Measurements from ENCODE around the gene MKKS. TPM values are rescaled to one million over a fixed set of nuclear protein-coding genes. Genes with fewer than 3 reads are reported as not detected.
"Not testable (repeated sequence)": the region's sequence is repeated elsewhere in the genome, so short reads cannot be mapped to it uniquely, and the experiment has no call there.

The MKKS gene
- total RNA-seq, 1 donor from 2014 or later: 36.3 TPM

DNA sequence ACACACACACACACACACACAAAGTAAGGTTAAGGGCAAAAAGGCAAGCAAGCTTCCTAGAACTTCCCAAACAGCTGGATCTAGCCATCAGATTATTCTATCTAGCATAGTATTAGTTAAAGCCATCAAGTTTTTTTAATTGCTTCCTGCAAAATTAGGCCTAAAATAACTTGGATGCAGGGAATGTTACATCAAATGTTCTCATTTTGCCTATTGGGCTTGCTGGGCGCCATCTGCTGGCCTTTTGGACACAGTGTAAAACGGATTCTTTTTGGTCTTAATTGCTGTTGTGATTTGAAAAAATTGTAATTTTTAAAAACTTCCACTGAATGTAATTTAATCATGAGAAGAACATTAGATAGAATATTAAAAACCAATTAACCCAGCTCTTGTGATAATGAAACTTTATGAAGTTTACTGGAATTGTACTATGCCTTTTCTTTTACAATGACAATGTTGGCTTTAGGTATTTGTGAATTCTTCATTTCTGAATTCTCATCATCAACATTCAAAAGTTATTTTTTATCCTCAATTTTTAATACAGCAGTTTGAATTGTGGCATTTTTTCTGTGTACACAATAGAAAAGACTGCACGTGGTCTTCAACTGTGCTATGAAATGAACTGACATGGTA lies 6.8 kb downstream of the MKKS start:
- peaks cover 17% of the 10 kb centered on the region for H3F3A ChIP-seq (ENCODE audit: low read depth)
- Mint-ChIP-seq H3K27ac (no peak overlapping the region), H3K9me3 (peaks cover 2% of the 10 kb centered on the region), H3K4me1 (peaks cover 17% of the 10 kb centered on the region), H3K36me3 (peaks cover 33% of the 10 kb centered on the region), H3K27me3 (ENCODE audit: insufficient read depth, low read depth) (peaks cover 4% of the 10 kb centered on the region), H3K4me3 (no peak overlapping the region)
- H2AFZ ChIP-seq (replicated peaks): no peak overlapping the region
- peak; percentile 61 for DNase-seq (ENCODE audit: low spot score)
- no peaks in the 10 kb centered on the region for H3K9me3 ChIP-seq (ENCODE audit: low read depth)
- TF ChIP-seq EZH2 (IDR thresholded peaks at IDR 0.05): no peak
- TF ChIP-seq, protein P1, sequence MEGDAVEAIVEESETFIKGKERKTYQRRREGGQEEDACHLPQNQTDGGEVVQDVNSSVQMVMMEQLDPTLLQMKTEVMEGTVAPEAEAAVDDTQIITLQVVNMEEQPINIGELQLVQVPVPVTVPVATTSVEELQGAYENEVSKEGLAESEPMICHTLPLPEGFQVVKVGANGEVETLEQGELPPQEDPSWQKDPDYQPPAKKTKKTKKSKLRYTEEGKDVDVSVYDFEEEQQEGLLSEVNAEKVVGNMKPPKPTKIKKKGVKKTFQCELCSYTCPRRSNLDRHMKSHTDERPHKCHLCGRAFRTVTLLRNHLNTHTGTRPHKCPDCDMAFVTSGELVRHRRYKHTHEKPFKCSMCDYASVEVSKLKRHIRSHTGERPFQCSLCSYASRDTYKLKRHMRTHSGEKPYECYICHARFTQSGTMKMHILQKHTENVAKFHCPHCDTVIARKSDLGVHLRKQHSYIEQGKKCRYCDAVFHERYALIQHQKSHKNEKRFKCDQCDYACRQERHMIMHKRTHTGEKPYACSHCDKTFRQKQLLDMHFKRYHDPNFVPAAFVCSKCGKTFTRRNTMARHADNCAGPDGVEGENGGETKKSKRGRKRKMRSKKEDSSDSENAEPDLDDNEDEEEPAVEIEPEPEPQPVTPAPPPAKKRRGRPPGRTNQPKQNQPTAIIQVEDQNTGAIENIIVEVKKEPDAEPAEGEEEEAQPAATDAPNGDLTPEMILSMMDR (IDR thresholded peaks at IDR 0.05): peak; percentile 98
- H4K20me1 ChIP-seq (ENCODE audit: low read depth): peaks cover 37% of the 10 kb centered on the region
- peaks cover 99% of the 10 kb centered on the region for H3K79me2 ChIP-seq (ENCODE audit: low read depth)
- H3K4me3 ChIP-seq: no peak overlapping the region
- peaks cover 21% of the 10 kb centered on the region for H3K4me1 ChIP-seq
- H3K36me3 ChIP-seq: no peaks in the 10 kb centered on the region
- no peak overlapping the region for H3K27ac ChIP-seq
- H3K27me3 ChIP-seq: no peaks in the 10 kb centered on the region
- H3K9ac ChIP-seq: no peak overlapping the region
- H3K4me2 ChIP-seq: no peak overlapping the region

- peaks cover 19% of the 10 kb centered on the region for H3K36me3 Mint-ChIP-seq
- no peak overlapping the region for H3K4me3 Mint-ChIP-seq
- no peak for DNase-seq (ENCODE audit: low spot score)
- Histone ChIP-seq H3K4me3 (no peak overlapping the region), H3K36me3 (no peaks in the 10 kb centered on the region), H3K4me2 (no peak overlapping the region), H3F3A (ENCODE audit: low read depth) (peaks cover 9% of the 10 kb centered on the region), H3K79me2 (ENCODE audit: low read depth) (peaks cover 90% of the 10 kb centered on the region), H3K27me3 (no peaks in the 10 kb centered on the region), H3K4me1 (no peaks in the 10 kb centered on the region), H3K9me3 (ENCODE audit: low read depth) (no peaks in the 10 kb centered on the region), H3K9ac (no peak overlapping the region), H2AFZ (replicated peaks) (no peak overlapping the region), H4K20me1 (ENCODE audit: low read depth) (peaks cover 29% of the 10 kb centered on the region), H3K27ac (no peak overlapping the region)
- H3K9me3 Mint-ChIP-seq: no peaks in the 10 kb centered on the region
- peaks cover 2% of the 10 kb centered on the region for H3K27me3 Mint-ChIP-seq (ENCODE audit: insufficient read depth, low read depth)
- no peak overlapping the region for H3K27ac Mint-ChIP-seq
- TF ChIP-seq EZH2 (IDR thresholded peaks at IDR 0.05): no peak
- no peak for TF ChIP-seq EZH2phosphoT487 (IDR thresholded peaks at IDR 0.05)
- TF ChIP-seq, protein P1 (IDR thresholded peaks at IDR 0.05): no peak
- no peaks in the 10 kb centered on the region for H3K4me1 Mint-ChIP-seq
Observed at GRCh38 chr20:10423735-10424134, 10.3 kb downstream of the MKKS start.

- Mint-ChIP-seq H3K27me3 (ENCODE audit: insufficient read depth, low read depth) (peaks cover 2% of the 10 kb centered on the region), H3K4me1 (peaks cover 16% of the 10 kb centered on the region), H3K27ac (no peak overlapping the region), H3K36me3 (peaks cover 20% of the 10 kb centered on the region), H3K9me3 (no peaks in the 10 kb centered on the region), H3K4me3 (no peak overlapping the region)
- H3K9ac ChIP-seq: no peak overlapping the region
- H3K27ac ChIP-seq: no peak overlapping the region
- peaks cover 85% of the 10 kb centered on the region for H3K79me2 ChIP-seq (ENCODE audit: low read depth)
- H2AFZ ChIP-seq (replicated peaks): no peak overlapping the region
- no peak overlapping the region for H3K4me3 ChIP-seq
- no peaks in the 10 kb centered on the region for H3F3A ChIP-seq (ENCODE audit: low read depth)
- peaks cover 12% of the 10 kb centered on the region for H4K20me1 ChIP-seq (ENCODE audit: low read depth)
- H3K9me3 ChIP-seq (ENCODE audit: low read depth): no peaks in the 10 kb centered on the region
- no peak for DNase-seq (ENCODE audit: low spot score)
- H3K4me1 ChIP-seq: peaks cover 16% of the 10 kb centered on the region
- no peak overlapping the region for H3K4me2 ChIP-seq
- peaks cover 11% of the 10 kb centered on the region for H3K36me3 ChIP-seq
- TF ChIP-seq EZH2 (IDR thresholded peaks at IDR 0.05) (no peak), EZH2phosphoT487 (IDR thresholded peaks at IDR 0.05) (no peak)
- TF ChIP-seq, protein P1 (IDR thresholded peaks at IDR 0.05): no peak
- H3K27me3 ChIP-seq: no peaks in the 10 kb centered on the region
Observed at GRCh38 chr20:10419550-10420133, 14.4 kb downstream of the MKKS start.

- peaks cover 16% of the 10 kb centered on the region for H3K4me1 ChIP-seq
- H3K27ac Mint-ChIP-seq: not testable (repeated sequence)
Observed at GRCh38 chr20:10417218-10417617, 16.8 kb downstream of the MKKS start.

More at GRCh38 chr20:10417218-10417617, 16.8 kb downstream of the MKKS start:
- not testable (repeated sequence) for H3K4me2 ChIP-seq; DNase-seq (ENCODE audit: low spot score); H3K9ac ChIP-seq; H3K4me3 Mint-ChIP-seq; H3K9me3 ChIP-seq (ENCODE audit: low read depth); H3F3A ChIP-seq (ENCODE audit: low read depth); H3K27ac ChIP-seq; H3K36me3 Mint-ChIP-seq; H2AFZ ChIP-seq (replicated peaks); H3K9me3 Mint-ChIP-seq; H3K27me3 ChIP-seq; H3K4me3 ChIP-seq; H3K27me3 Mint-ChIP-seq (ENCODE audit: insufficient read depth, low read depth)
- Histone ChIP-seq H4K20me1 (ENCODE audit: low read depth) (peaks cover 12% of the 10 kb centered on the region), H3K79me2 (ENCODE audit: low read depth) (peaks cover 67% of the 10 kb centered on the region), H3K36me3 (peaks cover 11% of the 10 kb centered on the region)
- peaks cover 16% of the 10 kb centered on the region for H3K4me1 Mint-ChIP-seq
